Bronchial epithelial cell (primary cell): ENCODE measurements around the gene MED12L. TPM values are rescaled to one million over a fixed set of nuclear protein-coding genes. Genes with fewer than 3 reads are reported as not detected.
"Not testable (repeated sequence)": the region's sequence is repeated elsewhere in the genome, so short reads cannot be mapped to it uniquely, and the experiment has no call there.

Experiments used
- DNase-seq: peaks from one replicate; pipeline ENCODE4 v3.0.0-alpha.2; 2010; ENCODE audit warnings: low read depth
- FAIRE-seq: peaks from 2 replicates; lab custom pipeline; 2011; peaks lifted over from hg19 to GRCh38; lab: Jason Lieb, UNC
- H3K27me3 ChIP-seq: 2 replicates; pipeline ENCODE4 v1.5.1; 2011; ENCODE audit warnings: low read length; ENCODE audit not compliant: control insufficient read depth, insufficient read depth
- H3K36me3 ChIP-seq: 2 replicates; pipeline ENCODE4 v1.5.1; 2011; ENCODE audit warnings: low read length; ENCODE audit not compliant: control insufficient read depth, insufficient read depth
- H3K4me3 ChIP-seq: 2 replicates; pipeline ENCODE4 v1.5.1; 2011; ENCODE audit warnings: mild to moderate bottlenecking, low read depth, low read length, control low read depth
- total RNA-seq: library from RNA; depleted of rRNA; stranded (reverse); fragments of >200 nt; gene quantifications from 2 replicates; pipeline ENCODE4 v1.2.1, GENCODE V29; 2014
- TF ChIP-seq, protein P1 (sequence below): IDR thresholded peaks from 2 replicates; pipeline ENCODE4 v1.5.1; 2011; ENCODE audit warnings: mild to moderate bottlenecking, moderate library complexity, low read length, control low read depth, inconsistent platforms; ENCODE audit not compliant: insufficient read depth, severe bottlenecking

MED12L gene
- total RNA-seq, 1 donor from 2014 or later: 0.26 TPM

- H3K4me3 ChIP-seq: no peak overlapping the region
- no peaks in the 10 kb centered on the region for H3K27me3 ChIP-seq
- TF ChIP-seq, protein P1, sequence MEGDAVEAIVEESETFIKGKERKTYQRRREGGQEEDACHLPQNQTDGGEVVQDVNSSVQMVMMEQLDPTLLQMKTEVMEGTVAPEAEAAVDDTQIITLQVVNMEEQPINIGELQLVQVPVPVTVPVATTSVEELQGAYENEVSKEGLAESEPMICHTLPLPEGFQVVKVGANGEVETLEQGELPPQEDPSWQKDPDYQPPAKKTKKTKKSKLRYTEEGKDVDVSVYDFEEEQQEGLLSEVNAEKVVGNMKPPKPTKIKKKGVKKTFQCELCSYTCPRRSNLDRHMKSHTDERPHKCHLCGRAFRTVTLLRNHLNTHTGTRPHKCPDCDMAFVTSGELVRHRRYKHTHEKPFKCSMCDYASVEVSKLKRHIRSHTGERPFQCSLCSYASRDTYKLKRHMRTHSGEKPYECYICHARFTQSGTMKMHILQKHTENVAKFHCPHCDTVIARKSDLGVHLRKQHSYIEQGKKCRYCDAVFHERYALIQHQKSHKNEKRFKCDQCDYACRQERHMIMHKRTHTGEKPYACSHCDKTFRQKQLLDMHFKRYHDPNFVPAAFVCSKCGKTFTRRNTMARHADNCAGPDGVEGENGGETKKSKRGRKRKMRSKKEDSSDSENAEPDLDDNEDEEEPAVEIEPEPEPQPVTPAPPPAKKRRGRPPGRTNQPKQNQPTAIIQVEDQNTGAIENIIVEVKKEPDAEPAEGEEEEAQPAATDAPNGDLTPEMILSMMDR: no peak
- no peaks in the 10 kb centered on the region for H3K36me3 ChIP-seq
- FAIRE-seq (peak; percentile 95), DNase-seq (no peak)
These were observed 11.2 kb upstream of the MED12L start for GRCh38 chr3:151074256-151074655.

- FAIRE-seq (no peak), DNase-seq (no peak)
- no peaks in the 10 kb centered on the region for H3K27me3 ChIP-seq
- H3K4me3 ChIP-seq: no peak overlapping the region
- no peaks in the 10 kb centered on the region for H3K36me3 ChIP-seq
- TF ChIP-seq, protein P1: no peak
These were observed 9.4 kb upstream of the MED12L start for GRCh38 chr3:151075869-151076562.

GRCh38 chr3:151076626-151077025 is 8.8 kb upstream of the MED12L start:
- no peaks in the 10 kb centered on the region for H3K36me3 ChIP-seq
- no peaks in the 10 kb centered on the region for H3K27me3 ChIP-seq
- no peak for FAIRE-seq
- no peak for DNase-seq
- no peak overlapping the region for H3K4me3 ChIP-seq
- TF ChIP-seq, protein P1: no peak

GRCh38 chr3:151081082-151081481 is 4.4 kb upstream of the MED12L start:
- H3K27me3 ChIP-seq: peaks cover 12% of the 10 kb centered on the region
- not testable (repeated sequence) for DNase-seq, H3K4me3 ChIP-seq, FAIRE-seq, H3K36me3 ChIP-seq

- TF ChIP-seq, protein P1: no peak
- no peak for DNase-seq
- no peak for FAIRE-seq
- no peak overlapping the region for H3K4me3 ChIP-seq
- no peaks in the 10 kb centered on the region for H3K36me3 ChIP-seq
- H3K27me3 ChIP-seq: peaks cover 14% of the 10 kb centered on the region
These were observed 2.3 kb upstream of the MED12L start for GRCh38 chr3:151082880-151083838.

GRCh38 chr3:151084893-151085226 is 604 bp upstream of the MED12L start:
- Histone ChIP-seq H3K36me3 (no peaks in the 10 kb centered on the region), H3K4me3 (peak overlapping the region; percentile 45), H3K27me3 (peaks cover 14% of the 10 kb centered on the region)
- TF ChIP-seq, protein P1: no peak
- FAIRE-seq (no peak), DNase-seq (no peak)
